GM18868 (cell line): ENCODE data around the gene CCDC157.

Experiments
- ATAC-seq: cut with Tn5 transposase; IDR thresholded peaks from one replicate; pipeline ENCODE4 v1.9.1; 2021; ENCODE audit warnings: mild to moderate bottlenecking, moderate library complexity; ENCODE audit not compliant: unreplicated experiment

CCDC157 gene

GRCh38 chr22:30356449-30357235, at the start of gene CCDC157, which contains the start of gene SF3A1:
CCDC157 (plus strand) TSS chr22:30357007; CDS start chr22:30366001, 8,994 bp downstream.
SF3A1 (minus strand) TSS chr22:30356894; CDS start chr22:30356792, 102 bp downstream.
- peak; percentile 92 for ATAC-seq

- ATAC-seq, result no peak
These were observed 49.7 kb upstream of the CCDC157 start for GRCh38 chr22:30307041-30307574.

GRCh38 chr22:30308093-30308492, 48.7 kb upstream of the CCDC157 start:
- no peak for ATAC-seq

GRCh38 chr22:30308518-30309230, 48.1 kb upstream of the CCDC157 start:
- ATAC-seq, result no peak

GRCh38 chr22:30309951-30310741, 46.7 kb upstream of the CCDC157 start:
- peak; percentile 31 for ATAC-seq

GRCh38 chr22:30310881-30311771, 45.7 kb upstream of the CCDC157 start:
- no peak for ATAC-seq

- ATAC-seq, result no peak
These were observed 44.8 kb upstream of the CCDC157 start for GRCh38 chr22:30312053-30312452.

- ATAC-seq, result no peak
These were observed 43.1 kb upstream of the CCDC157 start for GRCh38 chr22:30313527-30314363.

- peak; percentile 46 for ATAC-seq
These were observed 41.9 kb upstream of the CCDC157 start for GRCh38 chr22:30314915-30315314.

GRCh38 chr22:30315962-30316576, 40.7 kb upstream of the CCDC157 start:
- no peak for ATAC-seq

GRCh38 chr22:30317778-30318177, 39.0 kb upstream of the CCDC157 start:
- ATAC-seq, result no peak

GRCh38 chr22:30318799-30319419, 37.9 kb upstream of the CCDC157 start:
- no peak for ATAC-seq

- no peak for ATAC-seq
These were observed 36.7 kb upstream of the CCDC157 start for GRCh38 chr22:30320021-30320556.

- ATAC-seq, result no peak
These were observed 35.3 kb upstream of the CCDC157 start for GRCh38 chr22:30321461-30321860.

GRCh38 chr22:30323246-30323645, 33.6 kb upstream of the CCDC157 start:
- ATAC-seq, result no peak

GRCh38 chr22:30324014-30324730, 32.6 kb upstream of the CCDC157 start:
- ATAC-seq, result no peak

- ATAC-seq, result no peak
These were observed 31.6 kb upstream of the CCDC157 start for GRCh38 chr22:30325065-30325720.
